ENCODE measurements around the gene PROK2.

Gene PROK2

GRCh38 chr3:71752831-71753700 is 31.9 kb downstream of the PROK2 start:
- DNase-seq = no peak
- H3K9me3 ChIP-seq (ENCODE audit: control insufficient read depth, low read length) = no peaks in the 10 kb centered on the region
- no peaks in the 10 kb centered on the region for H3K36me3 ChIP-seq (ENCODE audit: control insufficient read depth, insufficient read depth, low read length)
- no peak overlapping the region for H3K27ac ChIP-seq (ENCODE audit: insufficient read depth, low read length, poor library complexity, severe bottlenecking)
- H3K27me3 ChIP-seq (replicated peaks; ENCODE audit: control insufficient read depth, insufficient read depth, low read length, poor library complexity, severe bottlenecking) = peaks cover 4% of the 10 kb centered on the region
- peaks cover 5% of the 10 kb centered on the region for H3K4me1 ChIP-seq (ENCODE audit: control insufficient read depth, insufficient read depth, low read length, poor library complexity, severe bottlenecking)
- peak overlapping the region; percentile 49 for H3K4me3 ChIP-seq (ENCODE audit: insufficient read depth, low read depth, low read length, poor library complexity, severe bottlenecking)

- no peak overlapping the region for H3K27ac ChIP-seq (ENCODE audit: insufficient read depth, low read length, poor library complexity, severe bottlenecking)
- H3K4me3 ChIP-seq (ENCODE audit: insufficient read depth, low read depth, low read length, poor library complexity, severe bottlenecking) = no peak overlapping the region
- peaks cover 4% of the 10 kb centered on the region for H3K27me3 ChIP-seq (replicated peaks; ENCODE audit: control insufficient read depth, insufficient read depth, low read length, poor library complexity, severe bottlenecking)
- no peaks in the 10 kb centered on the region for H3K36me3 ChIP-seq (ENCODE audit: control insufficient read depth, insufficient read depth, low read length)
- peaks cover 5% of the 10 kb centered on the region for H3K4me1 ChIP-seq (ENCODE audit: control insufficient read depth, insufficient read depth, low read length, poor library complexity, severe bottlenecking)
- DNase-seq = no peak
- H3K9me3 ChIP-seq (ENCODE audit: control insufficient read depth, low read length) = no peaks in the 10 kb centered on the region
Measured at GRCh38 chr3:71751602-71752001, 33.3 kb downstream of the PROK2 start.

GRCh38 chr3:71744738-71745137 is 40.2 kb downstream of the PROK2 start:
- DNase-seq = no peak
- no peak overlapping the region for H3K4me3 ChIP-seq (ENCODE audit: insufficient read depth, low read depth, low read length, poor library complexity, severe bottlenecking)

GRCh38 chr3:71742621-71743020 is 42.3 kb downstream of the PROK2 start:
- Histone ChIP-seq H3K4me3 (ENCODE audit: insufficient read depth, low read depth, low read length, poor library complexity, severe bottlenecking) (no peak overlapping the region), H3K27ac (ENCODE audit: insufficient read depth, low read length, poor library complexity, severe bottlenecking) (no peak overlapping the region), H3K4me1 (ENCODE audit: control insufficient read depth, insufficient read depth, low read length, poor library complexity, severe bottlenecking) (no peaks in the 10 kb centered on the region), H3K36me3 (ENCODE audit: control insufficient read depth, insufficient read depth, low read length) (no peaks in the 10 kb centered on the region), H3K27me3 (replicated peaks; ENCODE audit: control insufficient read depth, insufficient read depth, low read length, poor library complexity, severe bottlenecking) (no peaks in the 10 kb centered on the region), H3K9me3 (ENCODE audit: control insufficient read depth, low read length) (no peaks in the 10 kb centered on the region)
- DNase-seq = no peak

More at GRCh38 chr3:71744738-71745137, 40.2 kb downstream of the PROK2 start:
- Histone ChIP-seq H3K27ac (ENCODE audit: insufficient read depth, low read length, poor library complexity, severe bottlenecking) (no peak overlapping the region), H3K9me3 (ENCODE audit: control insufficient read depth, low read length) (no peaks in the 10 kb centered on the region), H3K4me1 (ENCODE audit: control insufficient read depth, insufficient read depth, low read length, poor library complexity, severe bottlenecking) (no peaks in the 10 kb centered on the region), H3K36me3 (ENCODE audit: control insufficient read depth, insufficient read depth, low read length) (no peaks in the 10 kb centered on the region), H3K27me3 (replicated peaks; ENCODE audit: control insufficient read depth, insufficient read depth, low read length, poor library complexity, severe bottlenecking) (no peaks in the 10 kb centered on the region)

- no peaks in the 10 kb centered on the region for H3K36me3 ChIP-seq (ENCODE audit: control insufficient read depth, insufficient read depth, low read length)
- H3K27me3 ChIP-seq (replicated peaks; ENCODE audit: control insufficient read depth, insufficient read depth, low read length, poor library complexity, severe bottlenecking) = no peaks in the 10 kb centered on the region
- H3K4me3 ChIP-seq (ENCODE audit: insufficient read depth, low read depth, low read length, poor library complexity, severe bottlenecking) = no peak overlapping the region
- no peaks in the 10 kb centered on the region for H3K9me3 ChIP-seq (ENCODE audit: control insufficient read depth, low read length)
- DNase-seq = no peak
- H3K4me1 ChIP-seq (ENCODE audit: control insufficient read depth, insufficient read depth, low read length, poor library complexity, severe bottlenecking) = peaks cover 5% of the 10 kb centered on the region
- no peak overlapping the region for H3K27ac ChIP-seq (ENCODE audit: insufficient read depth, low read length, poor library complexity, severe bottlenecking)
Measured at GRCh38 chr3:71734881-71735280, 50.1 kb downstream of the PROK2 start.

GRCh38 chr3:71733319-71733718 is 51.6 kb downstream of the PROK2 start:
- Histone ChIP-seq H3K27me3 (replicated peaks; ENCODE audit: control insufficient read depth, insufficient read depth, low read length, poor library complexity, severe bottlenecking) (no peaks in the 10 kb centered on the region), H3K4me1 (ENCODE audit: control insufficient read depth, insufficient read depth, low read length, poor library complexity, severe bottlenecking) (peaks cover 14% of the 10 kb centered on the region), H3K36me3 (ENCODE audit: control insufficient read depth, insufficient read depth, low read length) (no peaks in the 10 kb centered on the region), H3K9me3 (ENCODE audit: control insufficient read depth, low read length) (no peaks in the 10 kb centered on the region), H3K27ac (ENCODE audit: insufficient read depth, low read length, poor library complexity, severe bottlenecking) (no peak overlapping the region), H3K4me3 (ENCODE audit: insufficient read depth, low read depth, low read length, poor library complexity, severe bottlenecking) (no peak overlapping the region)
- no peak for DNase-seq

GRCh38 chr3:71732637-71733036 is 52.3 kb downstream of the PROK2 start:
- H3K4me3 ChIP-seq (ENCODE audit: insufficient read depth, low read depth, low read length, poor library complexity, severe bottlenecking) = no peak overlapping the region
- no peaks in the 10 kb centered on the region for H3K36me3 ChIP-seq (ENCODE audit: control insufficient read depth, insufficient read depth, low read length)
- H3K27ac ChIP-seq (ENCODE audit: insufficient read depth, low read length, poor library complexity, severe bottlenecking) = no peak overlapping the region
- H3K9me3 ChIP-seq (ENCODE audit: control insufficient read depth, low read length) = no peaks in the 10 kb centered on the region
- no peak for DNase-seq
- peaks cover 14% of the 10 kb centered on the region for H3K4me1 ChIP-seq (ENCODE audit: control insufficient read depth, insufficient read depth, low read length, poor library complexity, severe bottlenecking)
- H3K27me3 ChIP-seq (replicated peaks; ENCODE audit: control insufficient read depth, insufficient read depth, low read length, poor library complexity, severe bottlenecking) = no peaks in the 10 kb centered on the region

- Histone ChIP-seq H3K27ac (ENCODE audit: insufficient read depth, low read length, poor library complexity, severe bottlenecking) (no peak overlapping the region), H3K4me3 (ENCODE audit: insufficient read depth, low read depth, low read length, poor library complexity, severe bottlenecking) (no peak overlapping the region), H3K9me3 (ENCODE audit: control insufficient read depth, low read length) (no peaks in the 10 kb centered on the region), H3K36me3 (ENCODE audit: control insufficient read depth, insufficient read depth, low read length) (no peaks in the 10 kb centered on the region), H3K27me3 (replicated peaks; ENCODE audit: control insufficient read depth, insufficient read depth, low read length, poor library complexity, severe bottlenecking) (no peaks in the 10 kb centered on the region), H3K4me1 (ENCODE audit: control insufficient read depth, insufficient read depth, low read length, poor library complexity, severe bottlenecking) (peaks cover 17% of the 10 kb centered on the region)
- DNase-seq = no peak
Measured at GRCh38 chr3:71728632-71729342, 56.2 kb downstream of the PROK2 start.

- Histone ChIP-seq H3K4me3 (ENCODE audit: insufficient read depth, low read depth, low read length, poor library complexity, severe bottlenecking) (peak overlapping the region; percentile 76), H3K27ac (ENCODE audit: insufficient read depth, low read length, poor library complexity, severe bottlenecking) (peak overlapping the region; percentile 76), H3K9me3 (ENCODE audit: control insufficient read depth, low read length) (no peaks in the 10 kb centered on the region)
Measured at GRCh38 chr3:71726146-71726545, 58.8 kb downstream of the PROK2 start.

More at GRCh38 chr3:71726146-71726545, 58.8 kb downstream of the PROK2 start:
- Histone ChIP-seq H3K36me3 (ENCODE audit: control insufficient read depth, insufficient read depth, low read length) (no peaks in the 10 kb centered on the region), H3K27me3 (replicated peaks; ENCODE audit: control insufficient read depth, insufficient read depth, low read length, poor library complexity, severe bottlenecking) (no peaks in the 10 kb centered on the region), H3K4me1 (ENCODE audit: control insufficient read depth, insufficient read depth, low read length, poor library complexity, severe bottlenecking) (peaks cover 40% of the 10 kb centered on the region)
- DNase-seq = peak; percentile 40 to 58 (median 40)
